GM18519 (cell line): ENCODE data around the gene ZNF479.
"Not testable (repeated sequence)": the region's sequence is repeated elsewhere in the genome, so short reads cannot be mapped to it uniquely, and the experiment has no call there.

ENCODE experiments used
- ATAC-seq: cut with Tn5 transposase; IDR thresholded peaks from one replicate; pipeline ENCODE4 v1.9.1; 2021; ENCODE audit warnings: mild to moderate bottlenecking, moderate library complexity; ENCODE audit not compliant: unreplicated experiment, low FRiP score

Gene ZNF479

DNA sequence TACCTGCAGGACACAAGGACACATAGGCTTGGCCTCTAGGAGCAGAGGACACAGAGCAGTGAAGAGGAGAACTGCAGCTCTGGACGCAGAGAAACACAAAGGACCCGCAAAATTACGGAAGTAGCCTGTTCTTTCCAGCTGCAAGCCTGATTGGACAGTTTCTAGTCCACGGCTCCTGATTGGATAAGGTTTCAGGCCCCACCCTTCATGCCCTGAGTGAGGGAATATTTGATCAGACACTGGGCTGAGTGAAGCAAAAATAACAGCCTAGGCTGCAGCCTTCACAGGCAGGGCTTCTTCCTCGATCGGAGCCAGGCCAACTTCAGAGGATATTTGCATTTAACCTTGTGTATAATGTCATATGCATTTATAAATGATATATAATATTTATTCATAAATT is at the start of gene ZNF479:
Gene ZNF479 (minus strand): TSS at position 101 of the 400 bp plus-strand sequence. CDS start 112 bp downstream, outside the sequence.
- not testable (repeated sequence) for ATAC-seq

DNA sequence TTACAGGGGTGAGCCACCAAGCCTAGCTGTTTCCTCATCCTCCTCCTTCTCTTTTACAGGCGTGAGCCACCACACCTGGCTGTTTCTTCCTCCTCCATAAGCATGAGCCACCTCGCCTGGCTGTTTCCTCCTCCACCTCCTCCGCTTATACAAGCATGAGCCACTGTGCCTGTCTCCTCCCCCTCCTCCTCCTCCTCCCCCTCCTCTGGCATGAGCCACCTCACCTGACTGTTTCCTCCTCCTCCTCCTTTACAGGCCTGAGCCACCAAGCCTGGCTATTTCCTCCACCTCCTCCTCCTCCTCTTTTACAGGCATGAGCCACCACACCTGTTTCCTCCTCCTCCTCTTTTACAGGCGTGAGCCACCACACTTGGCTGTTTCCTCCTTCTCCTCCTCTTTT is 49.8 kb upstream of the ZNF479 start:
- ATAC-seq: no peak

DNA sequence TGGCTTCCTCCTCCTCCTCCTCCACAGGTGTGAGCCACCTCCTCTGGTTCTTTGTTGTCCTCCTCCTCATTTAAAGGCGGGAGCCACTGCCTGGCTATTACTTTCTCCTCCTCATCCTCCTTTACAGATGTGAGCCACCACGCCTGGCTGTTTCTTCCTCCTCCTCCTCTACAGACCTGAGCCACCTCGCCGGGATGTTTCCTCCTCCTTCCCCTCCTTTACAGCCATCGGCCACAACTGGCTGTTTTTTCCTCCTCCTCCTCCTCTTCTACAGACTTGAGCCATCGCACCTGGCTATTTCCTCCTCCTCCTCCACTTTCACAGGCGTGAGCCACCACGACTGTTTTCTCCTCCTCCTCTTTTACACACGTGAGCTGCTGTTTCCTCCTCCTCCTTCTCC is 49.0 kb upstream of the ZNF479 start:
- no peak for ATAC-seq

DNA sequence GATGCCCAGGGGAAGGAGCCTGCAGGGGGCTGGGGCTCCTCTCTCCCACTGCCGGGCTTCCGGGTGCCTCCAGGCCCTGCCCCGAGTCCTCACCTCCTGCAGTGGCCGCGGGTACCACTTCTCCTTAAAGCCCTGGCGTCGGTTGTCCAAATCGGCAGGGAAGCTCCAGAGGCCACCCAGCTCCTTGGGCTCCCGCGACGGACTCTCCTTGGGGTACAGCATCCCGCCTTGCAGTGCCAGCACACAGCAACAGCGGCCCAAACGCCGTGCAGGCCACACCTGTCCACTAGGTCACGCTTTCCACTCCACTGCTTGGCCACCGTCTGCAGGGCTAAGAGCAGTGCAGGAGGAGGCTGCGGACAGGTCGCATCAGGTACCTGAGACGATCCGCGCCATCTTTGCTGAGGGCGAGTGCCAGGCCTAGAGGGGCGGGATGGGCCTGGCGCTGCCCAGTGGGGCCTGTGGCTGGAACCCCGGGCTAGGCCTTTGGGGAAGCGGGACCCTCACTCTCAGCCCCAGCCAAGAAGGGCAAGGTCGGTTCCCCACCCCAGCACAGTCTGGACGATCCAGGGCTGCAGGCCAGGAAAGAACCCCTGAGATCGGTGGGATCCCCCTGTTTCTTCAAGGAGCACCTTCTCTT is 47.7 kb upstream of the ZNF479 start:
- ATAC-seq: no peak

DNA sequence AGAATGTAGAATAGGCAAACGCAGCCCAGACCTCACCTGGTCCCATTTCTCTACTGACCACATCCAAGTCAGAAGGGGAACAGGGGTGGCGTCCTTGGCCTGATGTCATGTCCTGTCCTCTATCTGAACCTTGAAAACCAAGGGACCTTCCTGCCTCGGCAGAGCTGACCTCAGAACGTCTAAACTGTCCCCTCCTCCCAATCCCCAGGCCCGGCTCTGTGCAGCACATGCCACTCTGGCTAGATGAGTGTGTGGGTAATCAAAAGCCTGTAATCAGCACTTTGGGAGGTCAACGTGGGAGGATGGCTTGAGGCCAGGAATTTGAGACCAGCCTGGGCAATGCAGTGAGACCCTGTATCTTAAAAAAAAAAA is 46.5 kb upstream of the ZNF479 start:
- ATAC-seq: no peak

DNA sequence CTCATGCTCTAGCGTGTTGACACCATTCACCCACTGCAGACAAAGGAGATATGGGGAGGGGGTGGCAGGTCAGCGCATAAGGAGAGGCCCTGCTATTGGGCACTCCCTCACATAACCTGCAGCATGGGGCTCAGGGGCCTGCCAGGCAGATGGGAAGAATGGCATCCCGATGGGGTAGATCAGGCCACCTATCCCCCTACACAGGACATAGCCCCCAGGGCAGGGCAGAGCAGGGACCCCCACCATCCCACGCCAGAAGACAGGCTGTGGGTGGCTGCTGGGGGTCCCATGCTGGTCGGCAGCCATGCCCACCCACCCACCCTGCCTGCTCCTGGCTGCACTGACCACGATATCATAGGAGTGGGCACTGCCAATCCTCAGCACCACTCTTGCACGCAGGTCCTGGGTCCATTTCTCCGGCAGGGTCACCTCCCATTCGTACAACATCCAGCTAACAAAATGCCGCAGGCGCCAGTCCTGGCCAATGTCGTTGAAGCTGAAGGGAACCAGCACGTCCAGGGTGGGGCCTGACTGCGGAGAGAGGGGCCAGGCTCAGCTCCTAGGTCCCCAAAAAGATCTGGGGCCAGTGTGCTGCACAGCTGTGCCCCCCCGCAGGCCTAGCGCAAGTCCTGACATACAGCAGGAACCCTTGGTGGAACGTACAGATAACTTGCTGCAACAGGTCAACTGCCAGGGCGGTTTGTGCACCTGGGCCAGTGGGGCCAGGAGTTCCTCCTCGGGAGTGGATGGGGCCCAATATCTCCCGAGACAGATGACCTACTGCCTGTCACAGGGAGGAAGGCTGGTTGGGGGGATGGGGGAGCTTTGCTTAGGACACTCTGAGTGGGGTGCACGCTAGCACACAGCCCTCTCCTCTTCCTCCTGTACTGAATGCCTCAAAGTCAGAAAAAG is 45.9 kb upstream of the ZNF479 start:
- no peak for ATAC-seq

DNA sequence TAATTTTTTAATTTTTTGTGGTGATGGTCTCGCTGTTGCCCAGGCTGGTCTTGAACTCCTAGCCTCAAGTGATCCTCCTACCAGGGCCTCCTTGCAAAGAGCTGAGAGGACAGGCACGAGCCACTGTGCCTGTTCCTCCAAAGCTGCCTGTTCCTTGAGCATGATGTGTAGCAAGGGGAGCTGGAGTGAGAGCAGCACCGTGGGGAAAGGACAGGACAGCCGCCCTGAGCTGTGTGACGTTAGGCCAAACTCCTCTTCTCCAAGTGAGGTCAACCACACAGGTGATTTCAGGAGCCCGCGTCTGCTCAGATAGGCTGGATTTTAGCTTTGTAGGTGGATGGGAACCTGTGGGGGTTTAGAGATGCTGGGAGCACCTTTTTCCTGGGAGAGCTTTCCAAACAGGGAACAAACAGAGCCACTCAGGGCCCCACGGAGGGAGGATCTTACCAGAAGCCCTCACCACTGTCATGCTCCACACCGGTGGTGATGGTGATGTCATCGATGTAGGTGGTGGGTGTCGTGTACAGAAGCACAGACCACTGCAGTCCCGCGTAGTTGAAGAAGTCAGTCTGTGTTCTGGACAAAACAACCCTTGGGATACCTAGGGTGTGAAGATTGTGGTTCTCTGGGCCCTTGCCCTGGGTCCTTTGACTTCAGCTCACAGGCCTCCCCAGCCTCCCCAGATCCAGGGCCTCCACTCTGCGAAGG is 44.8 kb upstream of the ZNF479 start:
- ATAC-seq: no peak

GRCh38 chr7:57165285-57165899 is 33.2 kb upstream of the ZNF479 start:
- ATAC-seq: no peak

- ATAC-seq: not testable (repeated sequence)
These were observed 12.0 kb downstream of the ZNF479 start for GRCh38 chr7:57120123-57120784.
